A549 (cell line): Measurements from ENCODE around the gene CTNNA3.

Experiments used
- BHLHE40 ChIP-seq: IDR thresholded peaks from 2 replicates; pipeline ENCODE4 v1.6.1; 2012; ENCODE audit warnings: low read depth, low read length, inconsistent platforms
- CHD2 ChIP-seq: fragments of 150-350 bp; IDR thresholded peaks from 2 replicates; pipeline ENCODE4 v1.6.1; 2014; ENCODE audit warnings: low read length; ENCODE audit not compliant: partially characterized antibody
- CHD4 ChIP-seq: fragments of 200-600 bp; sonication (generic); IDR thresholded peaks from 2 replicates; pipeline ENCODE4 v1.6.1; 2016; ENCODE audit warnings: antibody characterized with exemption, mild to moderate bottlenecking, borderline replicate concordance
- CTCF ChIP-seq: fragments of >200 bp; sonication (Bioruptor Twin); formaldehyde crosslinking; IDR thresholded peaks from 3 replicates; pipeline ENCODE4 v1.5.1; 2016
- E2F6 ChIP-seq: IDR thresholded peaks from 2 replicates; pipeline ENCODE4 v1.6.1; 2012; ENCODE audit warnings: low read depth, borderline replicate concordance
- EP300 ChIP-seq, 2 experiments: fragments of >200 bp; sonication (Bioruptor Twin); formaldehyde crosslinking; IDR thresholded peaks; 2 replicates in 1 of 2; 3 replicates in 1 of 2; pipeline ENCODE4 v1.6.1; 2016 to 2017
- POLR2A ChIP-seq: IDR thresholded peaks from 2 replicates; pipeline ENCODE4 v1.6.1; 2012; ENCODE audit warnings: mild to moderate bottlenecking, low read length
- POLR2AphosphoS2 ChIP-seq: conservative IDR thresholded peaks from 2 replicates; pipeline ENCODE4 v1.6.1; 2012; ENCODE audit warnings: low read length, improper control_type of control experiment, inconsistent platforms
- RAD21 ChIP-seq, 2 experiments: fragments of >200 bp in 1 of 2; sonication (Bioruptor Twin) in 1 of 2; formaldehyde crosslinking in 1 of 2; IDR thresholded peaks in 1 of 2; conservative IDR thresholded peaks in 1 of 2; 2 replicates in 1 of 2; 3 replicates in 1 of 2; pipeline ENCODE4 v1.6.1; 2012 to 2018; ENCODE audit warnings: inconsistent platforms in 1 of 2
- REST ChIP-seq: fragments of 200-600 bp; sonication (generic); IDR thresholded peaks from 2 replicates; pipeline ENCODE4 v1.6.1; 2016; ENCODE audit warnings: antibody characterized with exemption, mild to moderate bottlenecking, moderate library complexity
- SMC3 ChIP-seq: fragments of >200 bp; sonication (Bioruptor Twin); formaldehyde crosslinking; IDR thresholded peaks from 3 replicates; pipeline ENCODE4 v1.6.1; 2018; ENCODE audit warnings: inconsistent platforms

GRCh38 chr10:66783316-66783715 lies 912.7 kb downstream of the CTNNA3 start:
- TF ChIP-seq CHD4 (no peak), CHD2 (no peak), CTCF (no peak), SMC3 (no peak), BHLHE40 (no peak), POLR2A (no peak), POLR2AphosphoS2 (no peak), EP300 (IDR thresholded peaks at IDR 0.05) (no peak), RAD21 (conservative IDR thresholded peaks at IDR 0.05 in 1 of 2, IDR thresholded peaks at IDR 0.05 in 1 of 2) (no peak), E2F6 (no peak), REST (no peak)
